Cardiac septum (tissue), 1 donor: ENCODE data around the gene SH3RF3. TPM values are rescaled to one million over a fixed set of nuclear protein-coding genes. Genes with fewer than 3 reads are reported as not detected.
A peak's percentile ranks its signal among the peaks of the same experiment; 100 is the strongest.

Source experiments
- DNase-seq: peaks from one replicate; pipeline ENCODE4 v3.0.0-alpha.2; 2020; ENCODE audit warnings: low spot score
- intact Hi-C: fragments of 100-400 bp; cut with DNase I; formaldehyde crosslinking; loops from one replicate; pipeline ENCODE4 v1.14.0; 2022
- total RNA-seq: library from RNA; stranded (reverse); fragmentation: NEBNext Ultra II Directional; extraction: Animal tissue kit (Norgen Biotek cat#: 25700); gene quantifications from one replicate; pipeline ENCODE4 v1.2.1, GENCODE V29; 2021
- donor health status: DM: no; HTN: no; CAD: no.

The SH3RF3 gene
- total RNA-seq, 1 donor from 2014 or later: 11.2 TPM

GRCh38 chr2:109260886-109261700 lies 132.1 kb downstream of the SH3RF3 start:
- intact Hi-C loops: no loop called here
- DNase-seq: no peak

- no peak for DNase-seq
- intact Hi-C loops: no loop called here
Observed at GRCh38 chr2:109261906-109262631, 133.1 kb downstream of the SH3RF3 start.

- DNase-seq: no peak
- intact Hi-C loops: no loop called here
Observed at GRCh38 chr2:109264595-109265328, 135.8 kb downstream of the SH3RF3 start.

GRCh38 chr2:109265369-109265768 lies 136.4 kb downstream of the SH3RF3 start:
- intact Hi-C loops: no loop called here
- no peak for DNase-seq

GRCh38 chr2:109265953-109266352 lies 136.9 kb downstream of the SH3RF3 start:
- intact Hi-C loops: no loop called here
- DNase-seq: no peak

GRCh38 chr2:109266496-109266895 lies 137.5 kb downstream of the SH3RF3 start:
- intact Hi-C loops: no loop called here
- no peak for DNase-seq

GRCh38 chr2:109266998-109267854 lies 138.2 kb downstream of the SH3RF3 start:
- intact Hi-C loops: no loop called here

GRCh38 chr2:109268916-109269315 lies 139.9 kb downstream of the SH3RF3 start:
- DNase-seq: no peak
- intact Hi-C loops: no loop called here

More at GRCh38 chr2:109266998-109267854, 138.2 kb downstream of the SH3RF3 start:
- DNase-seq: no peak

GRCh38 chr2:109269706-109270504 lies 140.9 kb downstream of the SH3RF3 start:
- no peak for DNase-seq
- intact Hi-C loops: no loop called here

GRCh38 chr2:109270505-109271312 lies 141.7 kb downstream of the SH3RF3 start:
- no peak for DNase-seq
- intact Hi-C loops: no loop called here

GRCh38 chr2:109271920-109272319 lies 142.9 kb downstream of the SH3RF3 start:
- DNase-seq: peak; percentile 38
- intact Hi-C loops: no loop called here

- DNase-seq: peak; percentile 64
- intact Hi-C loops: no loop called here
Observed at GRCh38 chr2:109272461-109272860, 143.5 kb downstream of the SH3RF3 start.

- intact Hi-C loops: no loop called here
- DNase-seq: no peak
Observed at GRCh38 chr2:109275120-109276012, 146.4 kb downstream of the SH3RF3 start.

GRCh38 chr2:109277406-109277805 lies 148.4 kb downstream of the SH3RF3 start:
- DNase-seq: no peak
- intact Hi-C loops: no loop called here

GRCh38 chr2:109279243-109279860 lies 150.3 kb downstream of the SH3RF3 start:
- DNase-seq: no peak
- intact Hi-C loops: no loop called here

- no peak for DNase-seq
- intact Hi-C loops: loop anchor here (5.0 to 10.0 kb wide), 2 partner anchors 104 to 149 kb away; no protein-coding TSS in a partner anchor
Observed at GRCh38 chr2:109280804-109281203, 151.8 kb downstream of the SH3RF3 start.
